Anterior cingulate cortex (tissue), 58 donors: ENCODE results near the gene SAFB2.

ENCODE experiments used
- DNase-seq, 58 donors: peaks; one replicate each; lab custom pipeline; 2025; lab: John Stamatoyannopoulos, UW

Gene SAFB2

DNA sequence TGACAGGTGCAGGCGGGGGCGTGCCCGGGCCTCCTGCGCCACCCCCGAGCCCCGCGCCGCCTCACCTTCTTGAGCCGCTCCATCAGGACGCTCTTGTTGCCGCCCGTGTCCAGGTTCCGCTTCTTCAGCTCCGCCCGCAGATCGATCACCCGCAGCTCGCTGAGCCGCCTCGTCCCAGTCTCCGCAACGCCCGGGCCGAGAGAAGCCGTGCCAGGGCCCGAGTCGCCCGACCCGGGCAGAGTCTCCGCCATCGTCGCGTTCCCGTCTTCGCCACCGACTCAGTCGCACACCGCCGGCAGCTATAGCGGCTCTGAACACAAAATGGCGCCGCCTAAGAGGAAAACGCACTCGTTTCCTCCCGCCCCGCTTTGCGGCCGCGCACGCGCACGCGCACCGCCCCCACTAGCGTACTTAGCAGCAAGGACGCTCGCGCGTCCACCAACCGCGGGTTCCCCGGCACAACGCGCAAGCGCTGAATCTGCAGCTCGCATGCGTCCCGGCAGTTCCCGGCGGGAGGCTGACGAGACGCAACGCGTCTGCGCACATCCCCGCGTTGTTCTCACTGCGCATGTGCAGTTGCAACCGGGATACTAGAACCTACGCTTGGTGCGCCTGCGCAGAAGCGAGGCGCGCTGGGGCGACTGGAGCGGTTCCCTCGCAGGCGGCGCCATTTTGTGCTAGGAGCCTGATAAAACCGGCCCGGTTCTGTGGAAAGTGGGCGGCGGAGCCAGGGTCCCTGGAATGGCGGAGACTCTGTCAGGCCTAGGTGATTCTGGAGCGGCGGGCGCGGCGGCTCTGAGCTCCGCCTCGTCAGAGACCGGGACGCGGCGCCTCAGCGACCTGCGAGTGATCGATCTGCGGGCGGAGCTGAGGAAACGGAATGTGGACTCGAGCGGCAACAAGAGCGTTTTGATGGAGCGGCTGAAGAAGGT, at the start of gene SAFB2, which contains the start of gene SAFB:
Gene SAFB2 (minus strand): TSS at position 312 of the 932 bp plus-strand sequence. CDS start 61 bp downstream, at position 251.
Gene SAFB (plus strand): TSS at position 619 of the 932 bp plus-strand sequence. CDS start 123 bp downstream, at position 742.
- DNase-seq: peak; percentile 80 to 100 (median 98)

DNA sequence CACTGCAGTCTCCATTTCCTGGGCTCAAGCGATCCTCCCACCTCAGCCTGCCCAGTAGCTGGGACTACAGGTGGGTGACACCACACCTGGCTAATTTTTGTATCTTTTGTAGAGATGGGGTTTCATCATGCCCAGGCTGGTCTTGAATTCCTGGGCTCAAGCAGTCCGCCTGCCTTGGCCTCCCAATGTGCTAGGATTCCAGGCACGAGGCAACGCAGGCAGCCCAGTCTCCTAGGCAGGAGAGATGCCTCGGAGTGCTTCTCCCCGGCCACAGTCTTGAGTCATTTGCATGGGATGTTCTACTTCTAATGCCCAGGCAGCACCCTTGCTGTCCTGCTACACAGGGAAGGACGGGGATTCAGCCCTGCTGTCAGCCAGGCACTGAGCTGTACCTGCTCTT, 49.0 kb upstream of the SAFB2 start:
- no peak for DNase-seq

GRCh38 chr19:5669212-5669611, 46.6 kb upstream of the SAFB2 start:
- no peak for DNase-seq

GRCh38 chr19:5667751-5668271, 45.2 kb upstream of the SAFB2 start:
- DNase-seq: no peak

GRCh38 chr19:5666921-5667610, 44.5 kb upstream of the SAFB2 start:
- no peak for DNase-seq

DNA sequence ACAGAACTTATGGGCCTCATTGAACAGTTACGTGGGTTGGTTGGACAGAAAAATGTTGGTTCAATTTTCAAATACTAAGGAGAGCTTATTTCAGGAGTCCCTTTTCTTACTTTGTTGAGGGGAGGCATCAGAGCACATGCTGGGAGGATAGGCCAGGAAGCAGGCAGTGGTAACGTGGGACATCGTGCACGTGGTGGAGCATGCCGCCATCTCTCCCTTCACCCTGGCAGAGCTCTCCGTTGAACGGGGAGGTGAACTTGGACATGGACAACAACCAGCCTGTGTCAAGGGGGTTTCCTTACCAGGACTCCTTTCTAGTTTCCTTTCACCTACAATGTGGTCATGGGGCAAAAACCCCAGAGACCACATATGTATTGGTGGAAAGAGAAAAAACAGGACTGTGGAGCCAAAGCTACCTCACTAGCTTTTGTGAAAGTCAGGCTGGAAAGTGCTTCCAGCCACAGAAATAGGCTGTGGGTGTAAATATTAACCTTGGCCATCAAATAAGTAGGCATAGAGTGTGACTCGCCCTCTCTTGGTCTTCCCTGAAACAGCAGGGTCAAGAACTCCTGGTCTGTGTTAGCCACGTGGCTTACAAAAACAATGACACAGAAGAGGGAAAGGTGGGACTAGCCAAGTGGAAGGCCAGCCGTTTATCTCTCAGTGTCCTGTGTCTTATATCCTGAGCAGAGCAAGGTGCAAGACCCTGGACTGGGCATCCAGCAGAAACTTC, 43.4 kb upstream of the SAFB2 start:
- DNase-seq: no peak

DNA sequence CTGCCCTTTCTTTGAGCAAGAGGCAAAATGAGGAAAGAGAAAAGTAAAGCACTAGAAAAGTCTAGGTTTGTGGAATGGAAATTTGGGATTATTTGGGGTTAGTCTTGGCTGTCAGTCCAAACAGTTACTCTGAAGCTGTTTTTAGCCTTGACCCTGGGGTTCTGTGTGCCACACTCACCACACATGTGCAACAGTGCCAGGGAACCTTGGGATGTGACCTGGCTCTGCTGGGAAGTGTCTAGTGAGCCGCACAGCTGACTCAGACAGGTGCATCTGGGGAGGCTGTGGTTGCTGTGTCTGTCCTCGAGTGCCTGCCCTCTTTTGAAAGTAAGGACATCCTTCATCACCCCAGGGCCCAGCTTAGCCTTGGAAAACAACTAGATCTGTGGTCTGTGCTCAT, 41.9 kb upstream of the SAFB2 start:
- DNase-seq: no peak

- DNase-seq: no peak
Observed at GRCh38 chr19:5663904-5664303, 41.3 kb upstream of the SAFB2 start.

DNA sequence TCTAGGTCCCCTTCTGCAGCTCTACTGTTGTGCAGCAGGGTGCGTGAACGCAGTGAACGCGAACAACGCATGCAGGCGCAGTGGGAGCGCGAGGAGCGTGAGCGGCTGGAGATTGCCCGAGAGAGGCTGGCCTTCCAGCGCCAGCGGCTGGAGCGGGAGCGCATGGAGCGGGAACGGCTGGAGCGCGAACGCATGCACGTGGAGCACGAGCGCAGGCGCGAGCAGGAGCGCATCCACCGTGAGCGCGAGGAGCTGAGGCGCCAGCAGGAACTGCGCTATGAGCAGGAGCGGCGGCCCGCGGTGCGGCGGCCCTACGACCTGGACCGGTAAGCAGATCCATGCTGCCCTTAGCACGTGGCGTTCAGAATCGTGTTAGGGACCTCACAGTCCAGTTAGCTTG, 38.9 kb upstream of the SAFB2 start:
- no peak for DNase-seq

GRCh38 chr19:5655412-5655811, 32.8 kb upstream of the SAFB2 start:
- DNase-seq: no peak

DNA sequence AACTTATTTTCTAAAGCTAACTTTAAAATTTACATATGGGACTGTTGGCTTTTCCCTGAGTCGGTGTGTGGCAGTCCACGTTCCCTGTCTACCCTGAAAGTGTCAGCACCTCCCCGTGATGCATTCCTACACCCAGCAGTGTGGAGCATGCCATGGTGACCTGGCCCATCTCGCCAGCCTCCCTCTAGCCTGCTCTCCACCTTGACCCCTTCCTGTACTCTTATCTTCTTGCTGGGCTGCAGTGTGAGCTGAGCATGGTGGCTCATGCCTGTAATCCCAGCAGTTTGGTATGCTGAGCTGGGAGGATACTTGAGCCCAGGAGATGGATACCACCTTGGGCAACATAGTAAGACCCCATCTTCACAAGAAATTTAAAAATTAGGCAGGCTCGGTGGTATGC, 32.4 kb upstream of the SAFB2 start:
- no peak for DNase-seq

DNA sequence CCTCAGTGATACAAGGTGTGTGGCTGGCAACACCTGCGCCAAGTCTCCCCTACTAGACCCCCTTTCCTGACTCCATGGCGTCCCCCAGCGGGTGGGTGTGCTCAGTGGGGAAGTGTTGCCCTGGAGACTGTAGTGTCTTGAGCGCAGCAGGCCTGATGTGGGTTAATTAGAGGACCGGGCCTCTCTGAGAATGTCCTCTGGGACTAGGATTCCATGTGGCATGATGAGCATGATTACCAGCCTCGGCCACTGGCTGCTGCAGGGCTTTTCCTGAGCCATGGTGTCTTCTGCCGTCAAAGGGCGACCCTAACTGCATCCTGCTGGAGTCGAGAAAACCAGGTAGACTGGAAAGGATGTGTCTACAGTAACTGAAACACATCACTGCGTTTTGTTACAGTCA, 29.7 kb upstream of the SAFB2 start:
- DNase-seq: no peak

DNA sequence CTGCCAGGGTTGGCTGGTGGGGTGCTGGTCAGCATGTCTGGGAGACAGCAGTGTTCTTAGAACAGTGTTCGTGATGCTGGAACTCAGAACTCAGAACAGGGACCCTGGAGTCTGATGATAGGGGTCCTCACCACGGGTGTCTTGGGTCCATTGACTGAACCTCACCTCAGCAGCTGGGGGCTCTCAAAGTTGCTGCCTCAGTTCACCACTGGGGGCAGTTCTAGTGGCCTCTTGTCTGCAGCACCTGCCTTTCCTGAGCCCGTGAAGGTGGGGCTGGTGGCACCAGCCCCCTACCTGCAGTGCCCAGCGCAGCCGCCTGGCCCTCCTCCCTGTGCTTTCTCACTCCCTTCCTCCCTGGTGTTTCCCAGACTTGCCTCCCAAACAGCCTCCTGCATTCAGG, 28.8 kb upstream of the SAFB2 start:
- DNase-seq: no peak

DNA sequence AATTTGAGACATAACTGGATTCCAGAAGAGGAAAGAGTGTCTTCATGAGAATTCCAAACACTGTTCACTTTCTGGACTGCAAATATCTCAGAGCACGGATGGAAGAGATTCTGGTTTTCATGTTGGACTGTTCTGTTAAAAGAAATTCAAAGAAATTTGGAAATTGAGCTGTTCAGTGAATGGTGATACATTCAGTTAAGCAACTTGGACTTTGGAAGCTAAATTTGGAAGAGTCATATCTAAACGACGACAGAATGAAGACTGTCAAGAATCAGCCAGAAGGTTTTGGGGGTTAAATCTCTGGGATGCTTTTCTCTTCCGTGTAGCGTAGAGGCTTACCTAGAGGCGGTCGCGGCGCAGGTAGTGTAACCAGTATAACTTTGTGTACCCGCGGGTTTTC, 25.9 kb upstream of the SAFB2 start:
- DNase-seq: no peak

- DNase-seq: no peak
Observed at GRCh38 chr19:5646703-5647102, 24.1 kb upstream of the SAFB2 start.

- DNase-seq: no peak
Observed at GRCh38 chr19:5645409-5645808, 22.8 kb upstream of the SAFB2 start.

DNA sequence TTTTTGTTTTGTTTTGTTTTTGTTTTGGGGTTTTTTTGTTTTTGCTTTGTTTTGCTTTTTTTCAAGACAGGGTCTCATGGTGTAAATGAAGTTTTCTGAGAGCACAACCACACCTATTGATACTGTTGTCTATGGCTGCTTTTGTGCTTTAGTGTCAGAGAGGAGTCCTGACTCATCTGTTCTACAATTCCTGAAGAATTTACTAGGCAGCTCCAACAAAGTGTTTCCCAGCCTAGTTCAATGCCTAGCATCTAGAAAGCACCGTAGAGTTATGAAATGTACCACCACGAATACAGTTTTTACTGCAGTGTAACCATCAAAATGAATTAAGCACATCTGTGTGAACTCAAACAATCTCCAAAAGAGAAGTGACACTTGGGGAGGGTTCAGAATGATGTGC, 21.5 kb upstream of the SAFB2 start:
- no peak for DNase-seq

DNA sequence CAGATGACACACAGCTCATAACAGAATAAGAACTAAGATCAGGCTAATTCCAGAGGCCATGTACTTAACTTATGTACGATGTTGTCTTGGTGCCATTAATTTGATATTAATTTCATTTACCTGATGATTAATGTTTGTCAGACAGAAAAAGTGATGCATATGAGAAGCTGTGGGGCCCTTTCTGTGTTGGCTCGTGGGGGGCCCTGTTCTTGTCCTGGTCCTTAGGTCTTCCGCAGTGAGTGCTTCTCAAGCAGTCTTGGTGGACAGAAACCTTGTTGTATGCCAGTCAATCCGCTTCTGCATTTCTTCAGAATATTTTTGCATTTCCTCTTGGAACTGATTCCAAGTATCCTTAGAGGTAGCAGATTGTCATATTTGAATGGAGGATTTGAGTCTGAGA, 20.5 kb upstream of the SAFB2 start:
- DNase-seq: no peak

GRCh38 chr19:5642204-5642603, 19.6 kb upstream of the SAFB2 start:
- no peak for DNase-seq

- no peak for DNase-seq
Observed at GRCh38 chr19:5641171-5641570, 18.6 kb upstream of the SAFB2 start.

DNA sequence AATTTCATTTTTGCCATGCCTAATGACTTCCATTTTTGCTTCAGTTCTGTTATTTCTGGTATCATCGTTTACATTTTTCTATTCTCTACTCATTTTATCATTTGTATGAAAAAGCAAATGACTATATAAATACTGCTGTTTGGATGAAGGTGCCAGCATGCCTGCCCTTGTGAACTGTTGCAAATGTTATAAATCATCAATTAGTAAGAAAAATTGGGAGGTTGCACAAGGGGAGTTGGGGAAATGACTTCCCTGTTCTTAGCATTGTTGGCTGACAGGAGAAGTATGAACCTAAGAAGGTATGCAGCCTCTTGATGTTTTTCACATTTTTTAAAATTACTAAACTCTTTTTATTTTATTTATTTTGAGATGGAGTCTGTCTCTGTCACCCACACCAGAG, 15.4 kb upstream of the SAFB2 start:
- DNase-seq: no peak
